ENCODE measurements around the gene SRCIN1. TPM values are rescaled to one million over a fixed set of nuclear protein-coding genes. Genes with fewer than 3 reads are reported as not detected.
"Not testable (repeated sequence)": the region's sequence is repeated elsewhere in the genome, so short reads cannot be mapped to it uniquely, and the experiment has no call there.

SRCIN1 gene
- total RNA-seq, 1 experiment from 2014 or later = 25.8 TPM

- H3K4me3 ChIP-seq (ENCODE audit: low read depth, low read length); H3K4me1 Mint-ChIP-seq (ENCODE audit: low read depth, unreplicated experiment); H3K9me3 Mint-ChIP-seq (ENCODE audit: unreplicated experiment); H3K4me1 ChIP-seq; BruUV-seq (replicated peaks); H3K27me3 Mint-ChIP-seq (ENCODE audit: insufficient read depth, unreplicated experiment); DNase-seq; H3K4me3 Mint-ChIP-seq (ENCODE audit: unreplicated experiment); CTCF ChIA-PET; H3K9me3 ChIP-seq; H3K27me3 ChIP-seq (replicated peaks; ENCODE audit: control insufficient read depth, insufficient read depth, low read length); H3K36me3 ChIP-seq (ENCODE audit: control insufficient read depth, insufficient read depth, low read length); H3K27ac Mint-ChIP-seq (ENCODE audit: unreplicated experiment); POLR2A ChIA-PET: not testable (repeated sequence)
- H3K36me3 Mint-ChIP-seq (ENCODE audit: insufficient read depth, unreplicated experiment) = peaks cover 48% of the 10 kb centered on the region
- intact Hi-C loops (cut with micrococcal nuclease; ENCODE audit: unreplicated experiment) = loop anchor here (10.0 kb wide), 1 partner anchor 135 kb away; the partner anchor contains the start of gene SOCS7
These were observed 116.0 kb downstream of the SRCIN1 start for GRCh38 chr17:38489774-38490173.

GRCh38 chr17:38485681-38486298 lies 120.0 kb downstream of the SRCIN1 start:
- H3K9me3 Mint-ChIP-seq (ENCODE audit: unreplicated experiment); POLR2A ChIA-PET; H3K27ac Mint-ChIP-seq (ENCODE audit: unreplicated experiment); DNase-seq; H3K36me3 ChIP-seq (ENCODE audit: control insufficient read depth, insufficient read depth, low read length); H3K9me3 ChIP-seq; H3K4me3 Mint-ChIP-seq (ENCODE audit: unreplicated experiment); H3K4me1 ChIP-seq; BruUV-seq (replicated peaks); H3K4me3 ChIP-seq (ENCODE audit: low read depth, low read length); H3K27me3 Mint-ChIP-seq (ENCODE audit: insufficient read depth, unreplicated experiment); H3K27me3 ChIP-seq (replicated peaks; ENCODE audit: control insufficient read depth, insufficient read depth, low read length): not testable (repeated sequence)
- Mint-ChIP-seq H3K4me1 (ENCODE audit: low read depth, unreplicated experiment) (peaks cover 21% of the 10 kb centered on the region), H3K36me3 (ENCODE audit: insufficient read depth, unreplicated experiment) (peaks cover 37% of the 10 kb centered on the region)
- CTCF ChIA-PET = interaction anchor here (0.7 to 0.9 kb wide), 3 partner anchors 24 to 171 kb away, joined by 3 to 4 read pairs (median 3); no protein-coding TSS in a partner anchor
- intact Hi-C loops (cut with micrococcal nuclease; ENCODE audit: unreplicated experiment) = loop anchor here (1.0 to 10.0 kb wide), 3 partner anchors 41 to 131 kb away; partner anchors contain the start of gene SOCS7

GRCh38 chr17:38485146-38485468 lies 120.6 kb downstream of the SRCIN1 start:
- no peaks in the 10 kb centered on the region for H3K27me3 ChIP-seq (replicated peaks; ENCODE audit: control insufficient read depth, insufficient read depth, low read length)
- no peak overlapping the region for H3K4me3 Mint-ChIP-seq (ENCODE audit: unreplicated experiment)
- no TSS peak for BruUV-seq (replicated peaks)
- H3K36me3 ChIP-seq (ENCODE audit: control insufficient read depth, insufficient read depth, low read length) = no peaks in the 10 kb centered on the region
- TF ChIP-seq CTCF (IDR thresholded peaks at IDR 0.05; ENCODE audit: insufficient read depth in 1 of 2, low read depth in 1 of 2, low read length in 1 of 2, severe bottlenecking in 1 of 2, unreplicated experiment in 1 of 2) = no peak
- DNase-seq = no peak
- H3K27me3 Mint-ChIP-seq (ENCODE audit: insufficient read depth, unreplicated experiment) = no peaks in the 10 kb centered on the region
- no peaks in the 10 kb centered on the region for H3K9me3 Mint-ChIP-seq (ENCODE audit: unreplicated experiment)
- H3K4me1 Mint-ChIP-seq (ENCODE audit: low read depth, unreplicated experiment) = peaks cover 21% of the 10 kb centered on the region
- H3K9me3 ChIP-seq = no peaks in the 10 kb centered on the region
- POLR2A ChIA-PET = no interaction called here
- CTCF ChIA-PET = no interaction called here
- H3K4me1 ChIP-seq = no peaks in the 10 kb centered on the region
- intact Hi-C loops (cut with micrococcal nuclease; ENCODE audit: unreplicated experiment) = loop anchor here (1.0 to 10.0 kb wide), 3 partner anchors 41 to 130 kb away; partner anchors contain the start of gene SOCS7
- H3K36me3 Mint-ChIP-seq (ENCODE audit: insufficient read depth, unreplicated experiment) = peaks cover 37% of the 10 kb centered on the region
- H3K4me3 ChIP-seq (ENCODE audit: low read depth, low read length) = no peak overlapping the region
- H3K27ac Mint-ChIP-seq (ENCODE audit: unreplicated experiment) = no peak overlapping the region

GRCh38 chr17:38484242-38485145 lies 121.3 kb downstream of the SRCIN1 start:
- CTCF ChIA-PET = interaction anchor here (0.9 kb wide), 1 partner anchor 156 kb away, joined by 3 read pairs; no protein-coding TSS in a partner anchor
- intact Hi-C loops (cut with micrococcal nuclease; ENCODE audit: unreplicated experiment) = loop anchor here (1.0 to 10.0 kb wide), 3 partner anchors 40 to 130 kb away; partner anchors contain the start of gene SOCS7
- H3K36me3 ChIP-seq (ENCODE audit: control insufficient read depth, insufficient read depth, low read length); H3K27me3 ChIP-seq (replicated peaks; ENCODE audit: control insufficient read depth, insufficient read depth, low read length); H3K27ac Mint-ChIP-seq (ENCODE audit: unreplicated experiment); H3K4me3 Mint-ChIP-seq (ENCODE audit: unreplicated experiment); H3K9me3 ChIP-seq; H3K4me1 ChIP-seq; H3K4me3 ChIP-seq (ENCODE audit: low read depth, low read length); BruUV-seq (replicated peaks); POLR2A ChIA-PET; H3K27me3 Mint-ChIP-seq (ENCODE audit: insufficient read depth, unreplicated experiment); H3K9me3 Mint-ChIP-seq (ENCODE audit: unreplicated experiment): not testable (repeated sequence)
- Mint-ChIP-seq H3K4me1 (ENCODE audit: low read depth, unreplicated experiment) (peaks cover 21% of the 10 kb centered on the region), H3K36me3 (ENCODE audit: insufficient read depth, unreplicated experiment) (peaks cover 33% of the 10 kb centered on the region)
- TF ChIP-seq CTCF (IDR thresholded peaks at IDR 0.05; ENCODE audit: insufficient read depth in 1 of 2, low read depth in 1 of 2, low read length in 1 of 2, severe bottlenecking in 1 of 2, unreplicated experiment in 1 of 2) = peak; percentile 76 to 89
- peak; percentile 73 to 75 for DNase-seq

- POLR2A ChIA-PET; H3K4me3 ChIP-seq (ENCODE audit: low read depth, low read length); H3K4me1 ChIP-seq; H3K9me3 Mint-ChIP-seq (ENCODE audit: unreplicated experiment); H3K4me3 Mint-ChIP-seq (ENCODE audit: unreplicated experiment); BruUV-seq (replicated peaks); H3K27me3 ChIP-seq (replicated peaks; ENCODE audit: control insufficient read depth, insufficient read depth, low read length); H3K36me3 ChIP-seq (ENCODE audit: control insufficient read depth, insufficient read depth, low read length); CTCF ChIA-PET; H3K27me3 Mint-ChIP-seq (ENCODE audit: insufficient read depth, unreplicated experiment); H3K27ac Mint-ChIP-seq (ENCODE audit: unreplicated experiment); H3K9me3 ChIP-seq; DNase-seq: not testable (repeated sequence)
- Mint-ChIP-seq H3K36me3 (ENCODE audit: insufficient read depth, unreplicated experiment) (peaks cover 34% of the 10 kb centered on the region), H3K4me1 (ENCODE audit: low read depth, unreplicated experiment) (peaks cover 21% of the 10 kb centered on the region)
- intact Hi-C loops (cut with micrococcal nuclease; ENCODE audit: unreplicated experiment) = loop anchor here (10.0 kb wide), 1 partner anchor 128 kb away; the partner anchor contains the start of gene SOCS7
These were observed 123.1 kb downstream of the SRCIN1 start for GRCh38 chr17:38482700-38483043.
